ENCODE results near the gene ZNF652.

The ZNF652 gene

DNA sequence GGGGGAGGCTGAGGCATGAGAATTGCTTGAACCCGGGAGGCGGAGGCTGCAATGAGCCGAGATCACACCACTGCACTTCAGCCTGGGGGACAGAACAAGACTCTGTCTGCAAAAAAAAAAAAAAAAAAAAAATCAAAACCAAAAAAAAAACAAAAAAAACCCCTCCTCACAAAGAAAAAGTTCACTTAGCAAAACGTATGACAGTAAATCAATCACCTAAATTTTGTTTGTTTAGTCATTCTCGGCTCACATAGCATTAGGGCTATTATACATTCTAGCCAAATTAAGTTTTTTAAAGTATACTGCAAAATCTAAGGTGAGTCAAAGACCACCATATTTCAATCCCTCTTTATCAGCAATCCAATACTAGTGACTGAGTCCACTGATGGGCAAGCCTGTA is 5.7 kb downstream of the ZNF652 start:
- no peak for DNase-seq

DNA sequence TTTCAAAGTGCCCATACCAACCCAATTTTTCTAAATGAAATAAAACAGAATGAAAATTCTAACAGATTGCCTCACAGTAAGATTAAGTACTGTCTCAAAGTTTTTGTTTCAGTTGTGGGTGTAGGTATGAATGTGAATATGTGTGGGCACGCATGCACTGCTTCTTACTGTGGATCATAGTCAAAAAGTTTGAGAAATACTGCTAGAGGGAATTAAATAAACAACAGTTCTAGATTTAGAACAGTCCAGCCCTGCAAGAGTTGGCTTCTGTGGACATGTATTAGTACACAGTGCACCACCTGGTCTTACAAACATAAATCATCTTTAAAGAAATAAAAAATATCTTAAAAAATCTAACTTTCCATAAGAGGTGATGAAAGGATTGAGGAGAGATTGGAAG is 8.4 kb downstream of the ZNF652 start:
- no peak for DNase-seq

GRCh38 chr17:49352587-49353154 is 9.4 kb downstream of the ZNF652 start:
- no peak for DNase-seq

GRCh38 chr17:49351572-49352140 is 10.4 kb downstream of the ZNF652 start:
- no peak for DNase-seq

DNA sequence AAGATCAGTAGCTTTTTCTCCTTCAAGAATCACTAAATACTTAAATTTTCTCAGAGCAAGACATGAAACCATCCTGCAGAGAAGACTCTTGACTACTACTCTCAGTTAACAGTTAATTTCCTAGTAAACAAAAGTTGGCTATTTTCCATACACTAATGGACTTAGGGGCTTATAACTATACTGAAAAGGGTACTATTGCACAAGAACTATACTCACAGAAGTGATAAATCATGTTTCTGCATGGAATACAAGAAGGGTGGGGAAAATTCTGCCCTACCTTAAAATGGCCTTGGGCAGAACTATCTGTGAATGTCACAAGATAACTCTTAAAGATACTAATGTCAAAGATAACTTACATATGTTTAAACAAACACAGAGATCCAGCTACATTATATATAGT is 12.5 kb downstream of the ZNF652 start:
- DNase-seq, result no peak

GRCh38 chr17:49344914-49345313 is 17.1 kb downstream of the ZNF652 start:
- DNase-seq, result no peak

- no peak for DNase-seq
These were observed 18.8 kb downstream of the ZNF652 start for GRCh38 chr17:49343273-49343672.

GRCh38 chr17:49342575-49342936 is 19.5 kb downstream of the ZNF652 start:
- no peak for DNase-seq

- no peak for DNase-seq
These were observed 20.7 kb downstream of the ZNF652 start for GRCh38 chr17:49341356-49341755.

- DNase-seq, result no peak
These were observed 22.7 kb downstream of the ZNF652 start for GRCh38 chr17:49339354-49339753.

- no peak for DNase-seq
These were observed 23.2 kb downstream of the ZNF652 start for GRCh38 chr17:49338883-49339282.

DNA sequence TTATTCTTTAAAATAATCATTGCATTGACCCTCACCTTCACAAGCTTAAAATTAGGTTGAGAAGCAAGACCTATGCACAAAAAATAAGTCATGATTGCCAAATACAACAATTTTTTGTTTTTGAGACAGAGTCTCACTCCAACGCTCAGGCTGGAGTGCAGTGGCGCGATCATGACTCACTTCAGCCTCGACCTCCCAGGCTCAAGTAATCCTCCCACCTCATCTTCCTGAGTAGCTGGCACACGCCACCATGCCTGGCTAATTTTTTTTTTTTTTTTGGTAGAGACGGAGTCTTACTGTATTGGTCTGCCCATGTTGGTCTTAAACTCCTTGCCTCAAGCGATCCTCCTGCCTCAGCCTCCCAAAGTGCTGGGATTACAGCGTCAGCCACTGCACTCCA is 24.2 kb downstream of the ZNF652 start:
- DNase-seq, result no peak

- no peak for DNase-seq
These were observed 27.1 kb downstream of the ZNF652 start for GRCh38 chr17:49334744-49335512.

DNA sequence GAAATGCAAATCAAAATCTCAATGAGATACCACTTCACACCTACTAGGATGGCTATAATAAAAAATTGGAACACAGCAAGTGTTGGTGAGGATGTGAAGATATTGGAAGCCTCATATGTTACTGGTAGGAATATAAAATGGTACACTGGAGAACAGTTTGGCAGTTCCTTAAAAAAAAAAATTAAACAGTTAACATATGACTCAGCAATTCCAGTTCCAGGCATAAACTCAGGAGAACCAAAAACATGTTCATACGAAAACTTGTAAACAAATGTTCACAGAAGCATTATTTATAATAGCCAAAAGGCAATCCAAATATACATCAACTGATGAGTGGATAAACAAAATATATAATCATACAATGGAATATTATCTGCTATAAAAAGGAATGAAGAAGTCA is 28.2 kb downstream of the ZNF652 start:
- DNase-seq, result no peak

GRCh38 chr17:49327835-49328784 is 33.9 kb downstream of the ZNF652 start:
- no peak for DNase-seq

- no peak for DNase-seq
These were observed 36.1 kb downstream of the ZNF652 start for GRCh38 chr17:49325980-49326379.

DNA sequence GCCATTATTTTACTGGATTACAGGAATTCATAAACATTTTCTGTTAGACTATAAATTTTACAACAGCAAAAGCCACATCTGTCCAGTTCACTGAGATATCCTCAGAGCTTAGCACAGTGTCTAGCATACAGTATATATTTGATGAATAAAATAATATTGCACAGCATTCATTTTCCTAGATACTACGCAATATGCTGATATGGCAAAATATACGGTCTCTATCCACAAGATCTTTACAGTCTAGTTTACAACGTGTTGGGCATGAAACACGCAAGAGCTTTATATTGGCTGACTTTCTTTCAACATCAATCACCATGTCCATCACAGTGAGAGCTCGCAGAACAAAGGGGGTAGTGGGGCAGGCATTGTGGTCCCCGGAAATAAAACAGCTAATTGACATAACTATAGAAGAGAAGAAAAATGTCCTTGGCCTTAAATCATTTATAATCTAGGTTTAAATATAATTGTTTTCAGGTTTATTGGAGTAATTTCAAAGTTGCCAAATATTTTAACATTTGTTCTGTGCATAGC is 43.5 kb downstream of the ZNF652 start:
- DNase-seq, result no peak

- no peak for DNase-seq
These were observed 45.0 kb downstream of the ZNF652 start for GRCh38 chr17:49316889-49317675.

GRCh38 chr17:49316258-49316570 is 45.8 kb downstream of the ZNF652 start:
- no peak for DNase-seq

- peak; percentile 74 for DNase-seq
These were observed 46.3 kb downstream of the ZNF652 start for GRCh38 chr17:49315551-49316257.

GRCh38 chr17:49312722-49313121 is 49.3 kb downstream of the ZNF652 start:
- DNase-seq, result no peak

- no peak for DNase-seq
These were observed 62.1 kb downstream of the ZNF652 start for GRCh38 chr17:49299996-49300395.

Measured in activated CD4-positive, alpha-beta T cell treated with anti-CD3 and anti-CD28 coated beads, Interleukin-2, amount 50 U/mL, for 1 hour (primary cell).